ENCODE data around the gene KRT9. TPM values are rescaled to one million over a fixed set of nuclear protein-coding genes. Genes with fewer than 3 reads are reported as not detected.
"Not testable (repeated sequence)": the region's sequence is repeated elsewhere in the genome, so short reads cannot be mapped to it uniquely, and the experiment has no call there.

The KRT9 gene
- total RNA-seq, 2 donors from 2014 or later: 0.42 TPM; not detected in 1

DNA sequence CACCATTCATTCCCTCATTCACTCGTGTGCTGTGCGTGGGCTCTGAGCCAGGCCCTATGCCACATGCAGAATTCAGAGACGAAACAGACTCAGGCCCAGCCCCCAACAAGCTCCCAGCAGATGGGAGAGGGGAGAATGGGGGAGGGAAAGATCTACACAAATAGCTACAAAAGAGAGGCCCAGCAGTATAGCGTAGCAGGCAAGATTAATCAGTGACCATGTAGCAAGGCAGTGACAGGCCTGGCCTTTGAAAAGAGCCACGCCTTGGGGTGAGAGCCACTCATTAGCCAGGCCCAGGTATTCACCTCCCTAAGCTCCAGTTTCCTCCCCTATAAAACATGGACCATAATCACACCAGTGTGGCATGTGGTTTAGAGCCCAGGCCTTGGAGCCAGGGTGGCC lies 27.4 kb downstream of the KRT9 start:
- no peak overlapping the region for H3K27ac ChIP-seq
- no peaks in the 10 kb centered on the region for H3K36me3 ChIP-seq
- H3K4me1 ChIP-seq (ENCODE audit: control insufficient read depth in 1 of 2, low read depth in 2 of 2): peaks cover 11 to 30% of the 10 kb centered on the region in 2 donors
- DNase-seq (ENCODE audit: low spot score): no peak
- ATAC-seq (ENCODE audit: insufficient number of reproducible peaks, low FRiP score, low read depth): no peak
- no peak overlapping the region for H3K4me3 ChIP-seq
- no peaks in the 10 kb centered on the region for H3K27me3 ChIP-seq (replicated peaks; ENCODE audit: insufficient read depth)
- no peaks in the 10 kb centered on the region for H3K9me3 ChIP-seq
- no peak for TF ChIP-seq CTCF (IDR thresholded peaks at IDR 0.05)

DNA sequence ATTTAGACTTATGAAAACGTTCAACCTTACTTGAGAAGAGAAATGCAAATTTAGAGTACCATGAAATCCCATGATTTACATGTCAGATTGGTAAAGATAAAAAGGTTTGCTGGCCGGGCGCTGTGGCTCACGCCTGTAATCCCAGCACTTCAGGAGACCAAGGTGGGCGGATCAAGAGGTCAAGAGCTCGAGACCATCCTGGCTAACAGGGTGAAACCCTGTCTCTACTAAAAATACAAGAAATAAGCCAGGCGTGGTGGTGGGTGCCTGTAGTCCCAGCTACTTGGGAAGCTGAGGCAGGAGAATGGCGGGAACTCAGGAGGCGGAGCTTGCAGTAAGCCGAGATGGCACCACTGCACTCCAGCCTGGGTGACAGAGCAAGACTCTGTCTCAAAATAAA lies 29.1 kb downstream of the KRT9 start:
- not testable (repeated sequence) for H3K4me3 ChIP-seq; ATAC-seq (ENCODE audit: insufficient number of reproducible peaks, low FRiP score, low read depth); H3K36me3 ChIP-seq; DNase-seq (ENCODE audit: low spot score); H3K9me3 ChIP-seq; H3K27ac ChIP-seq; H3K27me3 ChIP-seq (replicated peaks; ENCODE audit: insufficient read depth)
- peaks cover 0 to 13% of the 10 kb centered on the region in 2 donors for H3K4me1 ChIP-seq (ENCODE audit: control insufficient read depth in 1 of 2, low read depth in 2 of 2)

GRCh38 chr17:41542357-41542756 lies 29.5 kb downstream of the KRT9 start:
- DNase-seq (ENCODE audit: low spot score) (no peak), ATAC-seq (ENCODE audit: insufficient number of reproducible peaks, low FRiP score, low read depth) (no peak)
- no peak overlapping the region for H3K4me3 ChIP-seq
- no peak overlapping the region for H3K27ac ChIP-seq
- H3K4me1 ChIP-seq (ENCODE audit: control insufficient read depth in 1 of 2, low read depth in 2 of 2): peaks cover 0 to 9% of the 10 kb centered on the region in 2 donors
- H3K27me3 ChIP-seq (replicated peaks; ENCODE audit: insufficient read depth): no peaks in the 10 kb centered on the region
- no peak for TF ChIP-seq CTCF (IDR thresholded peaks at IDR 0.05)
- no peaks in the 10 kb centered on the region for H3K36me3 ChIP-seq
- H3K9me3 ChIP-seq: no peaks in the 10 kb centered on the region

DNA sequence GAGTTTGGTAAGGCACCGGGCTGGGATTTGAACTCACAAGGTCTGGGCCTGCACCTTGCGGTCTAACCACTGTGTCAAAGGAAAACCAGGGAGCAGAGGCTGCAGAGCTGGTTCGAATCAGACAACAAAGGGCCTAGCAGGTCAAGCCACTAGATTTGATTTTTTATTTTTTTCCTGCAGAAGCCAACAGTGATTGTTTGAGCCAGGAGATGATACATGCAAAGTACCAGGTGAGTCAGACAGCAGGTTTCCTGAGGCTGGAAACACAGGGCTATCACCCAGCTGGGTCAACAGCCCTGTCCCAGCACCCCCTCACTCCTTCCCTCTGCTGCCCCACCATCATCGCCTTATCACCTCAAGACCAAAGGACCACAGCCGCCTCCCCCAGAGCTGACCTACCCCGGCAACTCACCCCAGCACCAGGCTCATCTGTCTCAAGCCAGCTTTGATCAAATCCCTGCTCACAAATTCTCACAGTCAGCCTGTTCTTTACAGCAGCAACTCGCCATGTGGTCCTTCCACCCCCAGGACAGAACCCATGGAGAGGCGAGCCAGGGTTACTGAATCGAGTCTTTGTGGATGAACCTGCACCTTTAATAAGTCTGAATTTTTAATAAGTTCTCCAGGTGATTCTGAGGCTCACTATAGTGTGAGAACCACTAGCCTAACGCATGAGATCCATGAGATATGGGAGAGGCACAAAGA lies 30.8 kb downstream of the KRT9 start:
- no peaks in the 10 kb centered on the region for H3K9me3 ChIP-seq
- ATAC-seq (ENCODE audit: insufficient number of reproducible peaks, low FRiP score, low read depth) (no peak), DNase-seq (ENCODE audit: low spot score) (no peak)
- H3K27me3 ChIP-seq (replicated peaks; ENCODE audit: insufficient read depth): no peaks in the 10 kb centered on the region
- H3K4me3 ChIP-seq: no peak overlapping the region
- TF ChIP-seq CTCF (IDR thresholded peaks at IDR 0.05): no peak
- H3K4me1 ChIP-seq (ENCODE audit: control insufficient read depth in 1 of 2, low read depth in 2 of 2): peaks cover 0 to 6% of the 10 kb centered on the region in 2 donors
- H3K27ac ChIP-seq: no peak overlapping the region
- H3K36me3 ChIP-seq: no peaks in the 10 kb centered on the region

GRCh38 chr17:41539979-41540701 lies 31.7 kb downstream of the KRT9 start:
- Histone ChIP-seq H3K4me3 (no peak overlapping the region), H3K9me3 (no peaks in the 10 kb centered on the region), H3K27me3 (replicated peaks; ENCODE audit: insufficient read depth) (no peaks in the 10 kb centered on the region), H3K4me1 (ENCODE audit: control insufficient read depth in 1 of 2, low read depth in 2 of 2) (peaks cover 0 to 6% of the 10 kb centered on the region in 2 donors), H3K36me3 (no peaks in the 10 kb centered on the region), H3K27ac (no peak overlapping the region)
- DNase-seq (ENCODE audit: low spot score): no peak
- no peak for ATAC-seq (ENCODE audit: insufficient number of reproducible peaks, low FRiP score, low read depth)
- TF ChIP-seq CTCF (IDR thresholded peaks at IDR 0.05): no peak

All from thoracic aorta (tissue), 2 donors.